ENCODE measurements around the gene WDR7. TPM values are rescaled to one million over a fixed set of nuclear protein-coding genes. Genes with fewer than 3 reads are reported as not detected.
A peak's percentile ranks its signal among the peaks of the same experiment; 100 is the strongest.

Gene WDR7
- total RNA-seq, 2 experiments from 2014 or later = 28.8 to 30.5 TPM

DNA sequence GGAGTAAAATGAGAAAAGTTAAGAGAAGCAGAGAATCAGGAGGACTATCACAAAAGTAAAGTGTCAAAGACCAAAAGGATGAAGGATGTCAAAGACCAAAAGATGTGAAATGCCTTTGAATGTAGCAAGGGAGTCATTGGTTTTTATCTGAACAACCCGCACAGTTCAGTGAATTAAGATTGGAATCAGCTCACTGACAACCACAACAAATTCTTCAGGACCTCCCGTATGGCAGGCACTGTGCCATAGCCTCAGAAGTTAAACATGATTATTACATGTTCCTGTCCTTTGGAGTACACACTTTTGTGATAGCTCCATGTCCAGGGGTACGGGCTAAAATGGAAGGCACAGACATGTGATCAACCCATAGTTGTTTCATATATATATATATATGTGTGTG is 7.8 kb upstream of the WDR7 start:
- ChIA-PET POLR2A (no interaction called here), CTCF (no interaction called here)
- DNase-seq (no peak), ATAC-seq (ENCODE audit: poor library complexity) (no peak)
- Mint-ChIP-seq H3K9me3 (no peaks in the 10 kb centered on the region), H3K36me3 (ENCODE audit: low read depth) (peaks cover 10% of the 10 kb centered on the region), H3K4me3 (no peak overlapping the region), H3K4me1 (ENCODE audit: low read depth) (peaks cover 13% of the 10 kb centered on the region), H3K27ac (no peak overlapping the region), H3K27me3 (no peaks in the 10 kb centered on the region)
- Histone ChIP-seq H3K9me3 (ENCODE audit: control insufficient read depth in 1 of 2, insufficient read depth in 1 of 2, low read length in 2 of 2) (no peaks in the 10 kb centered on the region), H3K27me3 (ENCODE audit: control insufficient read depth in 1 of 2, insufficient read depth in 2 of 2, low read length in 2 of 2) (no peaks in the 10 kb centered on the region), H3K36me3 (ENCODE audit: insufficient read depth, low read length) (no peaks in the 10 kb centered on the region), H3K27ac (ENCODE audit: low read depth in 1 of 2, low read length in 2 of 2) (no peak overlapping the region), H3K4me3 (ENCODE audit: low read length) (no peak overlapping the region), H3K4me1 (ENCODE audit: insufficient read depth, low read length) (peaks cover 6% of the 10 kb centered on the region)
- TF ChIP-seq, protein P1, sequence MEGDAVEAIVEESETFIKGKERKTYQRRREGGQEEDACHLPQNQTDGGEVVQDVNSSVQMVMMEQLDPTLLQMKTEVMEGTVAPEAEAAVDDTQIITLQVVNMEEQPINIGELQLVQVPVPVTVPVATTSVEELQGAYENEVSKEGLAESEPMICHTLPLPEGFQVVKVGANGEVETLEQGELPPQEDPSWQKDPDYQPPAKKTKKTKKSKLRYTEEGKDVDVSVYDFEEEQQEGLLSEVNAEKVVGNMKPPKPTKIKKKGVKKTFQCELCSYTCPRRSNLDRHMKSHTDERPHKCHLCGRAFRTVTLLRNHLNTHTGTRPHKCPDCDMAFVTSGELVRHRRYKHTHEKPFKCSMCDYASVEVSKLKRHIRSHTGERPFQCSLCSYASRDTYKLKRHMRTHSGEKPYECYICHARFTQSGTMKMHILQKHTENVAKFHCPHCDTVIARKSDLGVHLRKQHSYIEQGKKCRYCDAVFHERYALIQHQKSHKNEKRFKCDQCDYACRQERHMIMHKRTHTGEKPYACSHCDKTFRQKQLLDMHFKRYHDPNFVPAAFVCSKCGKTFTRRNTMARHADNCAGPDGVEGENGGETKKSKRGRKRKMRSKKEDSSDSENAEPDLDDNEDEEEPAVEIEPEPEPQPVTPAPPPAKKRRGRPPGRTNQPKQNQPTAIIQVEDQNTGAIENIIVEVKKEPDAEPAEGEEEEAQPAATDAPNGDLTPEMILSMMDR (IDR thresholded peaks at IDR 0.05) = no peak
- intact Hi-C loops (cut with DNase I, micrococcal nuclease) = no loop called here

- no peak overlapping the region for H3K4me3 Mint-ChIP-seq
- peaks cover 4% of the 10 kb centered on the region for H3K36me3 Mint-ChIP-seq (ENCODE audit: low read depth)
- H3K4me1 Mint-ChIP-seq (ENCODE audit: low read depth) = peaks cover 7% of the 10 kb centered on the region
- H3K27ac Mint-ChIP-seq = no peak overlapping the region
- H3K4me3 ChIP-seq (ENCODE audit: low read length) = no peak overlapping the region
- no peaks in the 10 kb centered on the region for H3K36me3 ChIP-seq (ENCODE audit: insufficient read depth, low read length)
- no peaks in the 10 kb centered on the region for H3K27me3 ChIP-seq (ENCODE audit: control insufficient read depth in 1 of 2, insufficient read depth in 2 of 2, low read length in 2 of 2)
- H3K9me3 Mint-ChIP-seq = no peaks in the 10 kb centered on the region
- ChIA-PET POLR2A (no interaction called here), CTCF (no interaction called here)
- no peak overlapping the region for H3K27ac ChIP-seq (ENCODE audit: low read depth in 1 of 2, low read length in 2 of 2)
- H3K27me3 Mint-ChIP-seq = no peaks in the 10 kb centered on the region
- peak in 3 of 14 experiments; percentile 54 to 60 (median 56) for DNase-seq
- ATAC-seq (ENCODE audit: poor library complexity) = peak; percentile 51
- intact Hi-C loops (cut with DNase I, micrococcal nuclease) = loop anchor here in 1 of 2 experiments (5.0 kb wide), 1 partner anchor 972 kb away; no protein-coding TSS in a partner anchor
- H3K4me1 ChIP-seq (ENCODE audit: insufficient read depth, low read length) = peaks cover 5% of the 10 kb centered on the region
- H3K9me3 ChIP-seq (ENCODE audit: control insufficient read depth in 1 of 2, insufficient read depth in 1 of 2, low read length in 2 of 2) = no peaks in the 10 kb centered on the region
- TF ChIP-seq, protein P1 (IDR thresholded peaks at IDR 0.05) = peak; percentile 73
These were observed 5.6 kb upstream of the WDR7 start for GRCh38 chr18:56645415-56646016.

DNA sequence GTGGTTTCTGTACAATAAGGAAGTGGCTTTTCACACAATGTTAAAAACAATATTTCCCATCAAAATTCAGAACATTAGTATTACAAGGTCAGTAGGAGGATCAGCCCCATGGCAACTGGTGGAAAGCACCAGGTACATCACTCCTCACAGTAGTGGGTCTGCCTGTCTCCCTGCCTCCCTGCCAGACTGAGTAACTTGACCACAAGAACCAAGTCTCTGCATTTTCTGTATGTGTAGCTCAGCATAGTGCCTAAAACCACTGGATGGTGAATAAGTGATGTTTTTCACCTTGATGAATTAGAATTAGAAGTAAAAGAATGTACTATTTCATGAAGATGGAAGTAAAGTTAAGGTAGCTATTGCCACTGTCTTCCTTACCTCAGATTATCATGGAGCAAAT is 4.1 kb upstream of the WDR7 start:
- POLR2A ChIA-PET = no interaction called here
- TF ChIP-seq, protein P1 (IDR thresholded peaks at IDR 0.05) = no peak
- H3K4me3 Mint-ChIP-seq = no peak overlapping the region
- no peak for ATAC-seq (ENCODE audit: poor library complexity)
- DNase-seq = peak in 2 of 14 experiments; percentile 17 to 55
- H3K9me3 Mint-ChIP-seq = no peaks in the 10 kb centered on the region
- Histone ChIP-seq H3K9me3 (ENCODE audit: control insufficient read depth in 1 of 2, insufficient read depth in 1 of 2, low read length in 2 of 2) (no peaks in the 10 kb centered on the region), H3K36me3 (ENCODE audit: insufficient read depth, low read length) (no peaks in the 10 kb centered on the region), H3K27me3 (ENCODE audit: control insufficient read depth in 1 of 2, insufficient read depth in 2 of 2, low read length in 2 of 2) (no peaks in the 10 kb centered on the region), H3K27ac (ENCODE audit: low read depth in 1 of 2, low read length in 2 of 2) (no peak overlapping the region), H3K4me1 (ENCODE audit: insufficient read depth, low read length) (peaks cover 14% of the 10 kb centered on the region), H3K4me3 (ENCODE audit: low read length) (no peak overlapping the region)
- H3K27ac Mint-ChIP-seq = peak overlapping the region; percentile 18
- peaks cover 17% of the 10 kb centered on the region for H3K36me3 Mint-ChIP-seq (ENCODE audit: low read depth)
- CTCF ChIA-PET = no interaction called here
- intact Hi-C loops (cut with DNase I, micrococcal nuclease) = loop anchor here in 1 of 2 experiments (5.0 kb wide), 1 partner anchor 970 kb away; no protein-coding TSS in a partner anchor
- no peaks in the 10 kb centered on the region for H3K27me3 Mint-ChIP-seq
- H3K4me1 Mint-ChIP-seq (ENCODE audit: low read depth) = peaks cover 20% of the 10 kb centered on the region
